Mucosa of descending colon (tissue), 3 donors: ENCODE results near the gene KAT14. TPM values are rescaled to one million over a fixed set of nuclear protein-coding genes. Genes with fewer than 3 reads are reported as not detected.
"Not testable (repeated sequence)": the region's sequence is repeated elsewhere in the genome, so short reads cannot be mapped to it uniquely, and the experiment has no call there.

Experiments used
- ATAC-seq: fragments of 200-7000 bp; cut with Tn5 transposase; one replicate; pipeline ENCODE4 v1.9.1; 2020; ENCODE audit warnings: mild to moderate bottlenecking, moderate library complexity
- DNase-seq, 3 donors: peaks; one replicate each; pipeline ENCODE4 v3.0.0-alpha.2; 2020
- H3K36me3 ChIP-seq: fragments of 200-600 bp; one replicate; pipeline ENCODE4 v1.8.0; 2021; ENCODE audit warnings: low read depth, mild to moderate bottlenecking
- H3K4me1 ChIP-seq: fragments of 200-600 bp; one replicate; pipeline ENCODE4 v1.8.0; 2021; ENCODE audit warnings: low read depth, mild to moderate bottlenecking
- H3K4me3 ChIP-seq: fragments of 200-600 bp; one replicate; pipeline ENCODE4 v1.8.0; 2021; ENCODE audit warnings: mild to moderate bottlenecking
- H3K9me3 ChIP-seq: fragments of 200-600 bp; one replicate; pipeline ENCODE4 v1.8.0; 2021; ENCODE audit warnings: mild to moderate bottlenecking
- intact Hi-C, 2 donors: fragments of 100-400 bp; cut with DNase I in 1 of 2; cut with micrococcal nuclease in 1 of 2; formaldehyde crosslinking; loops; one replicate each; pipeline versions ENCODE4 v1.11.0 to v1.11.1; 2022; cut with DNase I, micrococcal nuclease
- total RNA-seq, 3 donors: library from RNA; stranded (reverse); fragmentation: NEBNext Ultra II Directional in 2 of 3; extraction: Animal tissue kit (Norgen Biotek cat#: 25700) in 2 of 3; gene quantifications; one replicate each; pipeline versions ENCODE4 v1.2.1 to v1.2.4, GENCODE V29; 2021 to 2023
- TF ChIP-seq, protein P1 (sequence below): fragments of 200-600 bp; IDR thresholded peaks from one replicate; pipeline ENCODE4 v1.8.0; 2022; ENCODE audit warnings: antibody characterized with exemption, mild to moderate bottlenecking
- donor health status: DM: no; HTN: no; CAD: no; lungs with moderate emphysema.
- donor health status: DM: no; HTN: no; CAD: no.
- donor health status: DM: no; HTN: yes; CAD: no.

KAT14 gene
- total RNA-seq, 3 donors from 2014 or later = 13.0 to 23.4 (median 16.6) TPM

DNA sequence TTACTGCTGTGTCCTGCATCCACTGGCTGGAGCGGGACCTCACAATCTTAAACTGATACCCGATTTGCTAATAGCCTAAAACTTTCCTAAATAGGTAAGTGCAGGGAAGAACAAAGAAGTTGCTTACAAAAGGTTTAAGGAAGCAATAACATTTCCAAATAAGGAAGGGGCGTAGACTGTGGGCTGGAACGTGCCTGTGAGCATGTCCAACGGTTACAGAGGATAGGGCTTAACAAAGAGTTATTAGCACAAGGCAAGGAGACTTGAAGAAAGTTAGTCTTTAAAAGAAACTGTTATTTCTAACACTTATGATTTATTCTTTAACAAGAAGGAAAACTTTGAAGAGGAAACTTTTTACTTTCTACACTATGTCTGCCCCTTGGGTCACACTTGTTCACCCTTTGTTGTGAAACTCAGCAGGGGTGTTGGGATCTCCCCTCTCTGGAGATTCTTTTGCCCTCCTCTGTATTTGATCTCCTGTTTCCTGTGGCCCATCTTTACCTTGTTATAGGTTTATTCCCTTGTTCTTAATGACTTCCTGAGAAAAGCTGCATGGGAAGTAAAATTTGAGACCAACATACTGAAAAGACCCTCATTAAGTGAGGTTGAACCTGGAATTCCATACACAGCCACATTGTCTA, 28.7 kb downstream of the KAT14 start:
- Histone ChIP-seq H3K4me3 (no peak overlapping the region), H3K36me3 (no peaks in the 10 kb centered on the region), H3K9me3 (no peaks in the 10 kb centered on the region), H3K4me1 (peaks cover 13% of the 10 kb centered on the region)
- DNase-seq (peak; percentile 54 to 59 (median 56)), ATAC-seq (peak; percentile 59)
- intact Hi-C loops = no loop called here
- TF ChIP-seq, protein P1, sequence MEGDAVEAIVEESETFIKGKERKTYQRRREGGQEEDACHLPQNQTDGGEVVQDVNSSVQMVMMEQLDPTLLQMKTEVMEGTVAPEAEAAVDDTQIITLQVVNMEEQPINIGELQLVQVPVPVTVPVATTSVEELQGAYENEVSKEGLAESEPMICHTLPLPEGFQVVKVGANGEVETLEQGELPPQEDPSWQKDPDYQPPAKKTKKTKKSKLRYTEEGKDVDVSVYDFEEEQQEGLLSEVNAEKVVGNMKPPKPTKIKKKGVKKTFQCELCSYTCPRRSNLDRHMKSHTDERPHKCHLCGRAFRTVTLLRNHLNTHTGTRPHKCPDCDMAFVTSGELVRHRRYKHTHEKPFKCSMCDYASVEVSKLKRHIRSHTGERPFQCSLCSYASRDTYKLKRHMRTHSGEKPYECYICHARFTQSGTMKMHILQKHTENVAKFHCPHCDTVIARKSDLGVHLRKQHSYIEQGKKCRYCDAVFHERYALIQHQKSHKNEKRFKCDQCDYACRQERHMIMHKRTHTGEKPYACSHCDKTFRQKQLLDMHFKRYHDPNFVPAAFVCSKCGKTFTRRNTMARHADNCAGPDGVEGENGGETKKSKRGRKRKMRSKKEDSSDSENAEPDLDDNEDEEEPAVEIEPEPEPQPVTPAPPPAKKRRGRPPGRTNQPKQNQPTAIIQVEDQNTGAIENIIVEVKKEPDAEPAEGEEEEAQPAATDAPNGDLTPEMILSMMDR = no peak

DNA sequence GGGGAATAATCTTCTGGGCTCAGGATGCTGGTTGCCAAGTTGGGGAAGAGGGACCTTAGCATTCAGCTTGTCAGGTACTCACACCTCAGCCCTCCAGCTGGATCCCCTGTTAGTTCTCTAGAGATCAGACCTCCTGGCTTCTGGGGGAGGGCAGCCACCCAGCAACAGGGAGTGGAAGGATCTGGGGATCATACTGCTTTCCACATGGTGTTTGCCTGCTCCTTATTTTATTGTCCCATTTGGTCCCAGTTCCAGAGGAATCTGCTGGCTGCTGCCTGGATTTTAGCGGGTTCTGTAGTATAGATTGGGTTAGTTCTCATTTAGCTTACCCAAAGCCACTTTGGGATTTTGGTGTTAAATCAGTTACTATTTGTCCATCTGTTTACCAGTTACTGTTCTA, 29.3 kb downstream of the KAT14 start:
- ATAC-seq = peak; percentile 50
- no peaks in the 10 kb centered on the region for H3K36me3 ChIP-seq
- no peak overlapping the region for H3K4me3 ChIP-seq
- no peak for DNase-seq
- peaks cover 13% of the 10 kb centered on the region for H3K4me1 ChIP-seq
- H3K9me3 ChIP-seq = no peaks in the 10 kb centered on the region
- intact Hi-C loops = no loop called here
- TF ChIP-seq, protein P1 = no peak

DNA sequence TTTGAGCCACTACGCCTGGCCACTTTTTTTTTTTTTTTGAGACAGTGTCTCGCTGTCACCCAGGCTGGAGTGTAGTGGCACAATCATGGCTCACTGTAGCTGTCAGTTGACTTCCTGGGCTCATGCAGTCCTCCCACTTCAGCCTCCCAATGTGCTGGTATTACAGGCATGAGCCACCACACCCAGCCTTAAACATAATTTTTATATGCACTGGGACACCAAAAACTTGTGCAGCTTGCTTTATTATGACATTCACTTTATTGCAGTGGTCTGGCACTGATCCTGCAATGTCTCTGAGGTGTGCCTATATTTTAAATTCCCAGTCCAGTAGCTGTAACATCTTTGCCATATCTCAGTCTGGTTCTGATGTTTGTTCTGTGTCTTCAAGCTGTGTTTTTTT, 34.7 kb downstream of the KAT14 start:
- Histone ChIP-seq H3K36me3 (no peaks in the 10 kb centered on the region), H3K9me3 (no peaks in the 10 kb centered on the region), H3K4me3 (no peak overlapping the region), H3K4me1 (peaks cover 10% of the 10 kb centered on the region)
- intact Hi-C loops = no loop called here
- TF ChIP-seq, protein P1 = no peak
- DNase-seq (peak in 2 of 3 donors; percentile 27 to 43), ATAC-seq (peak; percentile 84)

DNA sequence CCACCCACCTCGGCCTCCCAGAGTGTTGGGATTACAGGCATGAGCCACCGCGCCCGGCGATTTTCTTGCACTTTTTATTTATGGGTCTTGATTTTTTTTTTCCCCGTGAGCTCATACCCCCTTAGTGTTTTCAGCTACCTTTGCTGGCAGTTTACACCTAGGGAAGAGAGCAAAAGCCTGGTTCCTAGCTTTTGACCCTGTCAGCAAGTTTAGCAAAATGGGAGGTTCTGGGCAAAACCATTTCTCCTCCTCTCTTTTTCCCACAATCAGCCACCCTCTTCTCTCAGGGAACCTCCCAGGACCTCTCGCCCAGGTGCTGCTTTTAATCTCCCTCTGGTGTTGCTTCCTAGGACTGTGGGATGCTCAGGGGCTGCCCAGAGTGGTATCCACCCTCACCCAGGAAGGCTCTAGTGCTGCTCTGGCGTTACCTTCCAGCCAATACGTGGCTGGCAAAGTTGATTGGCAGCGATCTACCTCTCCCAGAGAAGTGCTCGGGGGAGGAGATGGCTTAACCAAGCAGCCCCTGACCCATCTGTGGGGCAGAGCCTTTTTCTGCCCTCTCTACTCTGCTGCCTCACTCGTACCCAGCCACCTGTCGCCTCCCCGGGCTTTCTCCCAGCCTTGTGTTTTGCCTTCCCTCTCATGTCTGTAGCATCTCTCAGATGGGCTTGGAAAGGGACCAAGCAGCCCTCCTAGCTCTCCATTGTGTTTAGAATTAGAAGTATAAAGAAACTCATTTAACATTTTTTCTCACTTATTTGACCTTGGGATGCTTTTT, 37.4 kb downstream of the KAT14 start:
- intact Hi-C loops = no loop called here
- TF ChIP-seq, protein P1 = no peak
- no peak for DNase-seq

DNA sequence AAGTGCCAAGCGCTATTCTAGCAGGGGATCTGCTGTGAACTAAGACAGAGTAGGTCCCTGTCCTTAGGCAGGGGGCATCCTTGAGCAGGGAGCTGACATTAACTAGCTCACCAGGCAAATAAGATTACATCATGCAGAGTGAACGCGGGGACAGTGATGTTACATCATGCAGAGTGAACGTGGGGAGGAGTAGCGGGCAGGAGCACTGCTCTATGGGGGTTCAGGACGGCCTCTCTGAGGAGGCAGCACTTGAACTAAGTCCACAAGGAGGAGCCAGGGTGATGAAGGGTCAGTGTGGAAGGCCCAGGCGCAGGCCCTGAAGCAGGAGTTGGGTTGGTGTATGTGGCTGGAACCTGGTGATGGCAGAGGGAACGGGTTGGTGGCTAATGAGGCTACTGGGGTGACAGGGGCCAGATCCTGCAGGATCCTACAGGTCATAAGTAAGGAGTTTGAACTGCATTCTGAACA, 38.7 kb downstream of the KAT14 start:
- ATAC-seq (no peak), DNase-seq (no peak)
- H3K4me3 ChIP-seq = no peak overlapping the region
- H3K9me3 ChIP-seq = peaks cover 9% of the 10 kb centered on the region
- TF ChIP-seq, protein P1 = no peak
- H3K36me3 ChIP-seq = no peaks in the 10 kb centered on the region
- intact Hi-C loops = no loop called here
- peaks cover 4% of the 10 kb centered on the region for H3K4me1 ChIP-seq

More for the DNA sequence above, 37.4 kb downstream of the KAT14 start:
- no peak overlapping the region for H3K4me3 ChIP-seq
- peaks cover 4% of the 10 kb centered on the region for H3K4me1 ChIP-seq
- ATAC-seq = no peak
- no peaks in the 10 kb centered on the region for H3K36me3 ChIP-seq
- H3K9me3 ChIP-seq = peaks cover 5% of the 10 kb centered on the region

DNA sequence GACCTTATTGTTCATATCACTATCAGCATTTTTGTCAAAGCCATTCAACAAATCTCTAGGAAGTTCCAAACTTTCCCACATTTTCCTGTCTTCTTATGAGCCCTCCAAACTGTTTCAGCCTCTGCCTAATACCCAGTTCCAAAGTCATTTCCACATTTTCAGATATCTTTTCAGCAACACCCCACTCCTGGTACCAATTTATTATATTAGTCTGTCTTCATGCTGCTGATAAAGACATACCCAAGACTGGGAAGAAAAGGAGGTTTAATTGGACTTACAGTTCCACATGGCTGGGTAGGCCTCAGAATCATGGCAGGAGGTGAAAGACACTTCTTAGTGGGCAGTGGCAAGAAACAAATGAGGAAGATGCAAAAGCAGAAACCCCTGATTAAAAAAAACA, 42.7 kb downstream of the KAT14 start:
- H3K9me3 ChIP-seq, ATAC-seq, H3K4me3 ChIP-seq, H3K36me3 ChIP-seq, DNase-seq, intact Hi-C loops, H3K4me1 ChIP-seq: not testable (repeated sequence)
